ENCODE data around the gene COG3. TPM values are rescaled to one million over a fixed set of nuclear protein-coding genes. Genes with fewer than 3 reads are reported as not detected.

COG3 gene
- total RNA-seq, 8 experiments from 2014 or later = 17.6 to 68.7 (median 33.5) TPM

DNA sequence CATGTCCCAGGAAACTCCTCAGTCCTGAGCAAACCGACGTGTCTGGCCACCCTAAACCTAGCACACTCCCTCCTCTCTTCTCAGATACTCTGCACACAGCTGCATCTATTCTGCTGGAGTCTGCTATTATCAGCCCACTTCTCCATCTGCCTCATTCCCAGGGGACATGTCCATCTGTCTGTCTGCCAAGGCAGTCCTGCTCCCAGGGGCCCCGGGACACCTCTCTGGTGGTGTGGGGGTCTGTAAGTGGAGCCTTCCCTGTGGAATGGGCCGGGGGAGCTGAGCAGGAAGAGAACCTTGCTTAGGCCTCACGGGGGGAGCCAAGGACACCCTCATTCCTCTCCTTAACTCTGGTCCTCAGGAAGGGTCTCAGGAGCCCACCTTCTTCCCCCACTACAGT is 78.1 kb downstream of the COG3 start:
- in situ Hi-C loops (cut with MboI; ENCODE audit: low pct_unique_long_range_greater_than_20kb in 2 of 9, low sequenced_read_pairs in 9 of 9, unreplicated experiment in 9 of 9) = no loop called here
- Histone ChIP-seq H3K27ac (no peak overlapping the region), H3K4me1 (replicated peaks in 1 of 2) (no peaks in the 10 kb centered on the region), H3K4me3 (no peak overlapping the region)
- no peak for ATAC-seq (replicated peaks in 6 of 8)
- WGBS, 10 experiments = 80 to 100% (median 97%) methylated on average over 1 to 2 of the region's 5 CpGs; no CpG with 5 or more reads in 6 of the 10 experiments

DNA sequence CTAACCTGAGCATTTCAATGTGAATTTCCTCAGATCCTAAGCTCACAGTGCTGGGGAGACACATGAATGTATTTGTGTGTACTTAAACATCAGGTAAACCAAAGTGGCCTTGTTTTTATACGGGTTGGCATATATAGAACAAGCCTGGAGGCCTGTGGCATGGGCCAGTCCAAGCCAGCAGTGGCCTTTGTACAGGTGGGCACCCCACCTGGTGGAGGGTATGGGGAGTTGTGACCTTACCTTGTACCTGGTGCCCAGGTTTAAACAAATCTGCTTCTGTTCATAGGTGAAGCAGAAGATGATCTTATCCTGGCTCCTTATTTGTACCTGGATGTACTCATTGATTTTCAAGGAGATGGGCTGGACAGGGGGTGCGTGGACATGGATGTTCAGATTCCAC is 79.8 kb downstream of the COG3 start:
- H3K27ac ChIP-seq = no peak overlapping the region
- in situ Hi-C loops (cut with MboI; ENCODE audit: low pct_unique_long_range_greater_than_20kb in 2 of 9, low sequenced_read_pairs in 9 of 9, unreplicated experiment in 9 of 9) = no loop called here
- WGBS, 10 experiments = 0 to 100% (median 61%) methylated on average over 1 to 2 of the region's 2 CpGs; no CpG with 5 or more reads in 2 of the 10 experiments
- no peak for ATAC-seq (replicated peaks in 6 of 8)
- no peak overlapping the region for H3K4me3 ChIP-seq
- H3K4me1 ChIP-seq (replicated peaks in 1 of 2) = no peaks in the 10 kb centered on the region

DNA sequence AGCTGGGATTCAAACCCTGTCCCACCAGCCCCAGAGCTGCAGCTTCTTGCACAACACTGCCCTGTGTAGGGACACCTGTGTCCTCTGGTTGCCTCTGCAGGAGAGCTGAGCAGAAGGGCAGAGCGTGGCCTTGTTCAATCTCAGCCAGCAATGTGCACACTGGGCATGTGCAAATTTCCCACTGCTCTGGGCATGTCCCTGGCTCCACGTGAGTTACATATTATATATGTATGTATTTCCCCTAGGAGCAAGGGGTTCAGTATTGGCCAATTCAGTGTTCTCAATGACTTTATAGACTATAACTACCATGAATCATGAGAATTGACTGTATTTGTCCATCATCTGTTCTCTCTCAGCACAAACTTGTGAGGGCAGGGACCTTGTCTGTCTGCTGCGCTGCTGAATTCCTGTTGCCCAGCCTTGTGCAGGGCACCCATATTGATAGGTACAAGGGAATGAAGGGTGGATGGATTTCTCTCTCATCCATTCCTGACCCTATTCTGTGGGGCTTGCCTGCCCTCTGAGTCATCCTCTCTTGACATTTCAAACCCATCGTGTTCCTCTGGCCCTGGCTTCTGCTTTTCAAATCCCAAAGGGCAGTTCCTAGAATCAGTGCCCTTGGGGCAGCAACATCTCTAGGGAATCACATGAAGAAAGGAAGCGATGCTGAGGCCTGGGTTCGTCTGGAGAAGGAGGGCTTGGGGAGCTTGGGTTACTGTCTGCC is 81.1 kb downstream of the COG3 start:
- peak in 2 of 8 experiments; percentile 48 to 57 for ATAC-seq (replicated peaks in 6 of 8)
- Histone ChIP-seq H3K4me3 (no peak overlapping the region), H3K27ac (no peak overlapping the region), H3K4me1 (replicated peaks in 1 of 2) (no peaks in the 10 kb centered on the region)
- WGBS, 10 experiments = 18 to 100% (median 74%) methylated on average over 1 to 5 of the region's 6 CpGs; no CpG with 5 or more reads in 2 of the 10 experiments
- in situ Hi-C loops (cut with MboI; ENCODE audit: low pct_unique_long_range_greater_than_20kb in 2 of 9, low sequenced_read_pairs in 9 of 9, unreplicated experiment in 9 of 9) = no loop called here

DNA sequence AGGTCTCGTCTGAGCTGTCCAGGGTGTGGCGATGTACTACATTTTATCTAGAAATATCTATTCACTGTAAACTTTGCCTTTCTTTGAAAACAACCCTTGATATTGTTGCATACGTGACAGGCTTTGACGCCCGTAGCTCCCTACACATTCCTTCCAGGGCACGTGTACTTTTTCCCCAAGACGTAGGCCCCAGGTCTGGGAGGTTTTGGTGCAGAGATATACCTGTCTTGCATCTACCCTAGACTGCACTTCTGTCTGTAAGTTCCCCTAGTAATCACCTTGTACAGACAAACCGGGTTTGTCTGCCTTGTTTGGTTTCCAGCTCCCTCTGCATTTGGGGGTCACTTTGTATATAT is 81.6 kb downstream of the COG3 start:
- in situ Hi-C loops (cut with MboI; ENCODE audit: low pct_unique_long_range_greater_than_20kb in 2 of 9, low sequenced_read_pairs in 9 of 9, unreplicated experiment in 9 of 9) = no loop called here
- 80 to 100% (median 92%) methylated on average over 1 to 7 of the region's 8 CpGs; no CpG with 5 or more reads in 3 of the 10 experiments for WGBS, 10 experiments
- Histone ChIP-seq H3K4me1 (replicated peaks in 1 of 2) (no peaks in the 10 kb centered on the region), H3K4me3 (no peak overlapping the region), H3K27ac (no peak overlapping the region)
- ATAC-seq (replicated peaks in 6 of 8) = no peak

DNA sequence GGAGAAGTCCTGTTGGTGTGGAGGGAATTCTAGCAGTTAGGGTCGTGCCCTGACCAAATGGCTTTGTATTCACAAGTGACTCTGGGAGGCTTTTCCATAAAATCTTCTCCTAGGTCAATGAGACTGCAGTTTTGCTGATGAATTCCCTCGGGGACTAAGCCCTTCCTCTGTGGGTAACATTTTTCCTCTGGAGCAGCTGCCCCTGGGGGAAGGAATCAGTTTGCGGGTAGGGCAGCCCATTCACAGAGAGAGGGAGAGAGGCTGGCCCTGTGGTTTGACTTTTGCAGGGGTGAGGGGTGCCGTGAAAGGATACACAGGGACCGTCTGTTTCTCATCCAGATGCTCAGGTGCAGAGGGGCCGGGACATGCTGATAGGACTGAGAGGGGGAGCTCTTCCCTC is 83.5 kb downstream of the COG3 start:
- in situ Hi-C loops (cut with MboI; ENCODE audit: low pct_unique_long_range_greater_than_20kb in 2 of 9, low sequenced_read_pairs in 9 of 9, unreplicated experiment in 9 of 9) = no loop called here
- H3K4me3 ChIP-seq = no peak overlapping the region
- no peak overlapping the region for H3K27ac ChIP-seq
- no peak for ATAC-seq (replicated peaks in 6 of 8)
- WGBS, 10 experiments = 0 to 92% (median 67%) methylated on average over 1 to 4 of the region's 6 CpGs; no CpG with 5 or more reads in 3 of the 10 experiments
- no peaks in the 10 kb centered on the region for H3K4me1 ChIP-seq (replicated peaks in 1 of 2)

DNA sequence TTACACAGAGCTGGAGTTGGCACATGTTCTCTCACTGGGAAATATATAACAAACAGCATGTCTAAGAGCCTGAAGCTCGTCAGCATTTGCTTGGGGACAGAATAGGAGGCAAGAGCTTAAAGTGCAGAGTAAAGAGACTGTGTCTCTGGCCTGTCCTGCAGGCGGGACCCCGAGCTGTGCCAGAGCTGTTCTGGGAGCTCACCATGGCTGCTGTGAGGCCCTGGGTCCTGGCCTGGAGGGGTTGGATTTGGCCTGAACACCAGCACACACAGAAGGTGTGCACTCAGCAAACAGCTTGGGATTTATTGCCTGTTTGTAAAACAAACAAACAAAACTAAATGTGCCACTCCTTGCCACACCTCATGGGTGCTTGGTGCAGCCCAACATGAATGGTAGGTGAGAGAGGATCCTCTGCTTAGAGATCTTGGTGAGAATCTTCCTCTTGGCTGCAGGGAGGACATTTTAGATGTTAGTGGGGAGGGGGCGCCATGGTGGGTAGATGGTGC is 89.9 kb downstream of the COG3 start:
- H3K4me3 ChIP-seq = no peak overlapping the region
- WGBS, 10 experiments = 17 to 100% (median 82%) methylated on average over 1 to 4 of the region's 4 CpGs; no CpG with 5 or more reads in 4 of the 10 experiments
- in situ Hi-C loops (cut with MboI; ENCODE audit: low pct_unique_long_range_greater_than_20kb in 2 of 9, low sequenced_read_pairs in 9 of 9, unreplicated experiment in 9 of 9) = no loop called here

DNA sequence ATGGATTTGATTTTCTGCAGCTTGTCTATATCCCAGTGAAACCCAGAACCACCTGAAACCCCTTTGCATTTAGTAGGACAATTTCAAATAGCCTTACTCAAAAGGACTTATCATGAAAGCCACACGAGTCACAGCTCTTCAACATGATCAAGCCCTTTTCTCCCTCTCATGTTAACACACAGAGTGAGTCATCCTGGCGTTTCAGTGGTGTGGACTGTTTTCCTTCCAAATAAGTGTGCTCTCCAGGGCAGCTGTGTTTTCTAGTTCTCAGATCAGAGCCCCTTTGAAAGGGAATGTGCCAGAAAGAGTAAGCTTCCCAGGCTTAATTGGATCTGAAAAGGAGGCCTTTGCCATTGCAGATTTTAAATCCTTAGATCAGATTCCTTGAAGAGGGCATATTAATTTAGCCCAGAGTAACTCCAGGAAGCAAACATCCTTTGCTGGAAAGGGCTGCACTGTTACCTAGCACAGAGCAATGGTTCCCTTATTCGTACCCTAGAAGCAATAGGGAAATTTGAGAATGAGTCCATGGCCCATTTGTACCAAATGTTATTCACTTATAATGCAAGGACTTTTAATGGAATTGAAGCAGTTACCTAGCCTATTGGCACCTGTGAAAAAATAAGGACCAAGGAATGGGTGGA is 99.5 kb downstream of the COG3 start:
- 0 to 80% (median 43%) methylated on average over 1 to 3 of the region's 3 CpGs; no CpG with 5 or more reads in 1 of the 10 experiments for WGBS, 10 experiments
- ATAC-seq (replicated peaks in 6 of 8) = peak in 7 of 8 experiments; percentile 75 to 100 (median 92)
- no peak overlapping the region for H3K4me3 ChIP-seq
- in situ Hi-C loops (cut with MboI; ENCODE audit: low pct_unique_long_range_greater_than_20kb in 2 of 9, low sequenced_read_pairs in 9 of 9, unreplicated experiment in 9 of 9) = no loop called here
- H3K4me1 ChIP-seq (replicated peaks in 1 of 2) = no peaks in the 10 kb centered on the region
- no peak overlapping the region for H3K27ac ChIP-seq

More for the DNA sequence above, 89.9 kb downstream of the COG3 start:
- H3K4me1 ChIP-seq (replicated peaks in 1 of 2) = no peaks in the 10 kb centered on the region
- no peak overlapping the region for H3K27ac ChIP-seq
- ATAC-seq (replicated peaks in 6 of 8) = no peak

DNA sequence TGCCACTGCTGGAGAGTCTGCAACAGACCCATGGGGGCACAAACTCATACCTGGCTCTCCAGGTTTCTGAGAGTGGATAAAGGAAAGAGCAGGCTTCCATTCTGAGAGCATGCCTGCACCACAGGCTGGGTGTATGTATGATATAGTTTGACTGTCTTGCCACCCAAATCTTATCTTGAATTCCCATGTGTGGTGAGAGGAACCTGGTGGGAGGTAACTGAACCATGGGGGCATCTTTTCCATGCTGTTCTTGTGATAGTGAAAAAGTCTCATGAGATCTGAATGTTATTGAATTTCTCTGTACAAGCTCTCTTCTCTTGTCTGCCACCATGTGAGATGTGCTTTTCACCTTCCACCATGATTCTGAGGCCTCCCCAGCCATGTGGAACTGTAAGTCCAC is 100.6 kb downstream of the COG3 start:
- Histone ChIP-seq H3K27ac (no peak overlapping the region), H3K4me1 (replicated peaks in 1 of 2) (no peaks in the 10 kb centered on the region), H3K4me3 (no peak overlapping the region)
- in situ Hi-C loops (cut with MboI; ENCODE audit: low pct_unique_long_range_greater_than_20kb in 2 of 9, low sequenced_read_pairs in 9 of 9, unreplicated experiment in 9 of 9) = no loop called here
- no peak for ATAC-seq (replicated peaks in 6 of 8)

DNA sequence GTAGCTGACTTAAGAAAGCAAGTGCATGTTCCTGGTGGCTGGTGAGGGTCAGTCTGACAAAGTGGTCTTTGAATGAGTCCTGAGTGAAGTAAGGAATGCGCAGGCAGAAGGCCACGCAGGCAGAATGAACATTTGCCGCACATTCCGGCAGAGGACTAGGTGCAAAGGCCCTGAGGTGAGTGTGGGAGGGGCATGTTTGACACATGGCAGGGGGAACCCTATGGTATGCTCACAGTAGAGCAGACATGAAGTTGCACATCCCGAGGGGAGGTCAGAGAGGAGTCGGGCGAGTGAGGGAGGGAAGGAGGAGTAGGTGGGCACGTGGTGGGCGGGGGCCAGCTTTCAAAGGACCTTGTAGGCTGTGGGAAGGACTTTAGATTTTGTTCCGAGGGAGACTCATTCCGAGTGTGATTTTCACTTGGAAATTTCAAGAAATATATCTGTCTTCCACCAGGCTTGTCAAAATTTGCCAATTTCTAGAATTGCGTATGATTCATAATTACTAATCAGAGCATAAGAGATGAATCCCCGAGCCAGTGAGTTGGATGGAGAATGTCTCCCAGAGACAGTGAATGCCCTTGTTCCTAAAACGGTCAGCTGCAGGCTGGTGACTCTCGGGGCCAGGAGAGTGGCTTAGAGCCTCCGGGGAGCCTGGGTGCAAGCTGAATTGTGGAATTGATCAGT is 110.5 kb downstream of the COG3 start:
- WGBS, 10 experiments = 71 to 100% (median 85%) methylated on average over 2 to 7 of the region's 16 CpGs; no CpG with 5 or more reads in 1 of the 10 experiments
- Histone ChIP-seq H3K4me3 (no peak overlapping the region), H3K4me1 (replicated peaks in 1 of 2) (no peaks in the 10 kb centered on the region), H3K27ac (no peak overlapping the region)
- ATAC-seq (replicated peaks in 6 of 8) = no peak
- in situ Hi-C loops (cut with MboI; ENCODE audit: low pct_unique_long_range_greater_than_20kb in 2 of 9, low sequenced_read_pairs in 9 of 9, unreplicated experiment in 9 of 9) = no loop called here

DNA sequence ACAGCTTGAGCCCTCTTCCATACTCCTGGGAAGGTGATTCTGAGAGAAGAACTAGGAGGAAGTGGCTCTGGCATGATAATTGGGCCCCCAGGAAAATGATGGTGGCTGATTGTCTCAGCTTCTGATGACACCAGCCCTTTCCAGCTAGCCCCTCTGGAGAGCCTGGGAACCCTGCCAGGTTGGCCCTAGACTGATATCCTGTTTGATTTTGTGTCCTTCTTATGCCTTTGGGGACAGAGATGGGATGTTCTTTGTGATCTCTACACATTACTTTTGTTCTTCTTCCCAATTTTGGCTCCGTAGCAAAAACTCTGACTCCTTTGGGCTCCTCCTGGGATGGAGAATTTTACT is 111.1 kb downstream of the COG3 start:
- 60 to 100% (median 100%) methylated on average over 1 of the region's 1 CpG; no CpG with 5 or more reads in 7 of the 10 experiments for WGBS, 10 experiments
- H3K4me3 ChIP-seq = no peak overlapping the region
- H3K4me1 ChIP-seq (replicated peaks in 1 of 2) = no peaks in the 10 kb centered on the region
- in situ Hi-C loops (cut with MboI; ENCODE audit: low pct_unique_long_range_greater_than_20kb in 2 of 9, low sequenced_read_pairs in 9 of 9, unreplicated experiment in 9 of 9) = no loop called here
- H3K27ac ChIP-seq = no peak overlapping the region
- no peak for ATAC-seq (replicated peaks in 6 of 8)

DNA sequence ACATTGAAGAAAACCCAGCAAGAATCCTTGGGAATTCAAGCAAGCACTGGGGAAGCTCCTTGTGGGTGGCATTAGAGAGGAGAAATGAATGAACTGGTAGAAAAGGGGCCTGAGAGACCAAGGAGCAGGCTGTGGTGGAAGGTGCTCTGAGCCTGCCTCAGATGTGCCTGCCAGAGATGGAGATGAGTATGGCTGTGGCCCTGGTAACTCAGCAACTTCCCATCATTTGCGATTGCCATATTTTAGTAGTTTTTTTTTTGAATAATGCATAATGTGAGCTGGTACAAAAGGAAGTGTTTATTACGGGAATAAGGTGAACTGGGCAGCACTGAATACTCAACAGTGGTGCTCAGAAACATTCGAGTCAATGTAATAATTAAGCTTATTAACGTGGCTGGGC is 111.7 kb downstream of the COG3 start:
- Histone ChIP-seq H3K4me3 (no peak overlapping the region), H3K4me1 (replicated peaks in 1 of 2) (no peaks in the 10 kb centered on the region), H3K27ac (no peak overlapping the region)
- in situ Hi-C loops (cut with MboI; ENCODE audit: low pct_unique_long_range_greater_than_20kb in 2 of 9, low sequenced_read_pairs in 9 of 9, unreplicated experiment in 9 of 9) = no loop called here
- ATAC-seq (replicated peaks in 6 of 8) = peak in 2 of 8 experiments; percentile 77 to 80
- 21 to 100% (median 60%) methylated on average over 1 to 4 of the region's 4 CpGs; no CpG with 5 or more reads in 2 of the 10 experiments for WGBS, 10 experiments

DNA sequence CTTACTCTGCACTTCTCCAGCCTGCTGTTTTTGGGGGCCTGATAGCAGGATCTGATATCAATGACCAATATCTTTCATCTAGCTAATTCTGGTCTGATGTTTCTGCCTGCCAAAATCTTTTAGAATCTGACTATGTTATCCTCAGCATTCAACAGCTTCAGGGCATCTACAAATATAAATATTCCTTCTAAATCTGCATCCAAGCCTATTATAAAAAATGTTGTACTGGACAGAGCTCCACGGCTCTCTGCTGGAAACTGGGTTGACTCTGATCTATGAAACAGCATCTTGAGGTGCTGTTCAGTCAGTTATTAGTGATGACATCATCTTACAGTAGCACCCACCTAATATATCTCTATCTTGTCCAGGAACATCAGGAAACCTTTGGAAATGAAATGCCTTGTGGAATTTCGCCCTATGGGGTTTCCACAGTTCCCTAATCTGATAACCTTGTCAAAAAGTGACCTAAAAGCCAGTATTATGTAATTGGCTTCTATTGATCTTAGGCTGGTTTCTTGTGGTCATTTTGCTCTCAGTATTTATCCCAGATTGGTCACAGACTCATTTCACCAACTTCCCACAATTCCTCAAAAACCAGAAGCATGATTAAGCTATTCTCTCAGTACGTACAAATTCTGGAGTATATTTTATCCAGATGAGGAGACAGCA is 117.8 kb downstream of the COG3 start:
- ATAC-seq (replicated peaks in 6 of 8) = peak in 6 of 8 experiments; percentile 30 to 94 (median 72)
- Histone ChIP-seq H3K4me1 (replicated peaks in 1 of 2) (no peaks in the 10 kb centered on the region), H3K27ac (no peak overlapping the region), H3K4me3 (no peak overlapping the region)
- in situ Hi-C loops (cut with MboI; ENCODE audit: low pct_unique_long_range_greater_than_20kb in 2 of 9, low sequenced_read_pairs in 9 of 9, unreplicated experiment in 9 of 9) = no loop called here
- 7 to 89% (median 42%) methylated on average over 2 to 3 of the region's 3 CpGs; no CpG with 5 or more reads in 2 of the 10 experiments for WGBS, 10 experiments

DNA sequence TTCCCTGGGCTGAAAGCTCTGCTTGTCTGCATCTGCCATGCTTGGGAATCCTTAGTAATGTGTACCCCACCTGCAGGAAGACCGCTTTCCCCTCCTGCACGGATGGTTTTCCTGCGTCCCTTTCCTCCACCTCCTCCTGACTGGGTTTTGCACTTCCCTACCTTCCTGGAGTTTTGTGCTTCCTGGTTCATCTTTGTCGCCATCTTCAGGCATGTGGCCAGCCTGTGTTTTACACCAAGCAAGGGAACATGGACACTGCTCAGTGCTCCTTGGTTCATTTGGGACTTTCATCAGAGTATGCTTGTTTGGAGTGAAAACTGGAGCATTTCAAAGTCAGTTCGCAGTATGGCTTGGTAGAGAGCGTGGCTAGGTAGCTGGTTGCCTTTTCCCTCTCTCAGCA is 120.1 kb downstream of the COG3 start:
- ATAC-seq (replicated peaks in 6 of 8) = peak in 1 of 8 experiments; percentile 18
- Histone ChIP-seq H3K4me1 (replicated peaks in 1 of 2) (no peaks in the 10 kb centered on the region), H3K27ac (no peak overlapping the region), H3K4me3 (no peak overlapping the region)
- WGBS, 10 experiments = 30 to 100% (median 87%) methylated on average over 1 to 6 of the region's 6 CpGs; no CpG with 5 or more reads in 4 of the 10 experiments
- in situ Hi-C loops (cut with MboI; ENCODE audit: low pct_unique_long_range_greater_than_20kb in 2 of 9, low sequenced_read_pairs in 9 of 9, unreplicated experiment in 9 of 9) = no loop called here
